Cardiac muscle cell (in vitro differentiated cells and primary cell): ENCODE data around the gene CERS6. TPM values are rescaled to one million over a fixed set of nuclear protein-coding genes. Genes with fewer than 3 reads are reported as not detected.

Experiments
- DNase-seq, 2 donors: peaks; one replicate each; pipeline versions ENCODE4 v3.0.0 to v3.0.0-alpha.2; 2010 to 2017; ENCODE audit warnings: low read depth in 1 of 2, low spot score in 1 of 2
- H3K27ac ChIP-seq: fragments of 200-600 bp; sonication (generic); 2 replicates; pipeline ENCODE4 v1.5.1; 2016
- H3K27me3 ChIP-seq: fragments of 200-600 bp; sonication (generic); 2 replicates; pipeline ENCODE4 v1.6.0; 2016; ENCODE audit warnings: control low read depth
- H3K36me3 ChIP-seq: fragments of 200-600 bp; sonication (generic); 2 replicates; pipeline ENCODE4 v1.5.1; 2016; ENCODE audit warnings: control low read depth
- H3K4me1 ChIP-seq: fragments of 200-600 bp; sonication (generic); 2 replicates; pipeline ENCODE4 v1.8.1; 2017; ENCODE audit warnings: low read depth, mild to moderate bottlenecking, mixed run types
- H3K4me3 ChIP-seq: fragments of 200-600 bp; sonication (generic); 2 replicates; pipeline ENCODE4 v1.5.1; 2016; ENCODE audit warnings: mild to moderate bottlenecking
- H3K9me3 ChIP-seq: fragments of 200-600 bp; sonication (generic); 2 replicates; pipeline ENCODE4 v1.5.1; 2017; ENCODE audit warnings: low read depth, mild to moderate bottlenecking, control low read depth
- polyA plus RNA-seq: library from polyadenylated mRNA; unstranded; fragments of >200 nt; fragmentation: Nextera tagmentation; extraction: Ambion mirVana; gene quantifications from 2 replicates; pipeline ENCODE4 v1.2.1, GENCODE V29; 2016
- total RNA-seq: library from RNA; depleted of rRNA; stranded (reverse); fragments of >200 nt; gene quantifications from 2 replicates; pipeline ENCODE4 v1.2.3, GENCODE V29; 2016
- TF ChIP-seq, protein P1 (sequence below): IDR thresholded peaks from 2 replicates; pipeline ENCODE4 v1.5.1; 2012; ENCODE audit warnings: low read depth, mild to moderate bottlenecking, low read length

Gene CERS6
- total and polyA plus RNA-seq, 2 experiments from 2014 or later, result 17.1 to 26.6 TPM

DNA sequence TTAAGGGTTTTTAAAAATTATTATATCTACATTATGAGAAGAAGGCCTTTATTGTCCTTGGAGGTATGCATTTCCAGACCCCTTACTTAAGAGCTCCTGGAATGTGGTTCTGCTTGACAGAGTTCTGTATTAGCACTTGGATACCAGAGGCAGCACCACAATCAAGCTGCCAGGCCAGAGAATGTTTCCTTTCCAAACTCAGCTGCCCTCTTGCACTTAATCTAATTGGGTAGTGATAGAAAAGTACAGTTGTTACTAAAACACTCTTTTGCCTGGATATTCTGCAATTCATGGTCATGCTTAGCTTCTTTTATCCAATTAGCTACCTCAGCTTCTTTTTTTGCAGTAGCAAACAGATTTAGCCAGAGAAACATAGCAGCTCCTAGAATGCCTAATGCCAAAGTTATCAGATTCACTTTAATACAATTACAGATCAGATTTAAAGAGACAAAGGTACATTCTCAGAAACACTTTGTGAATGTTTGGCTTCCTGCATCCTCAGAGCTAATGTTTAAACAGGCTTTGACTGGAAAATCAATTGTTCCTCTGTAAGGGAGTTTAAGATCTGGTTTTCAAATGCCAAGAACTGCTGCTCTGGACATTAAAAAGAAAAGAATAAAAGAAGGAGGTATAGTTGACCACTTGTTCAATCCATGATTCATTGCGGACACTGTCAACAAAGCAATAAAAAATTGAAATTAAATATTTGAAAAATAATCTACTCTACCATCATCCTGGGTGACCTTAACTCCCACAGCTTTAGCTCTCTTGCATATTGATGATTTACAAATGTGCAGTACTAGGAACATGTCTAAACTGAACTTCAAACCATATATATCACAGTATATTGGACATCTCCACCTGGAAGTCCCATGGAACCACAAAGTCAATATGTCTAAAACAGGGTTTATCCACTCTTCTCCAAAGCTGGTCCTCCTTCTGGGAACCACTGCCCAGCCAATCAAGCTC, 359.2 kb downstream of the CERS6 start:
- Histone ChIP-seq H3K27ac (no peak overlapping the region), H3K9me3 (no peaks in the 10 kb centered on the region), H3K27me3 (no peaks in the 10 kb centered on the region), H3K36me3 (no peaks in the 10 kb centered on the region), H3K4me3 (no peak overlapping the region), H3K4me1 (no peaks in the 10 kb centered on the region)
- DNase-seq, result peak in 1 of 2 donors; percentile 33
- TF ChIP-seq, protein P1, sequence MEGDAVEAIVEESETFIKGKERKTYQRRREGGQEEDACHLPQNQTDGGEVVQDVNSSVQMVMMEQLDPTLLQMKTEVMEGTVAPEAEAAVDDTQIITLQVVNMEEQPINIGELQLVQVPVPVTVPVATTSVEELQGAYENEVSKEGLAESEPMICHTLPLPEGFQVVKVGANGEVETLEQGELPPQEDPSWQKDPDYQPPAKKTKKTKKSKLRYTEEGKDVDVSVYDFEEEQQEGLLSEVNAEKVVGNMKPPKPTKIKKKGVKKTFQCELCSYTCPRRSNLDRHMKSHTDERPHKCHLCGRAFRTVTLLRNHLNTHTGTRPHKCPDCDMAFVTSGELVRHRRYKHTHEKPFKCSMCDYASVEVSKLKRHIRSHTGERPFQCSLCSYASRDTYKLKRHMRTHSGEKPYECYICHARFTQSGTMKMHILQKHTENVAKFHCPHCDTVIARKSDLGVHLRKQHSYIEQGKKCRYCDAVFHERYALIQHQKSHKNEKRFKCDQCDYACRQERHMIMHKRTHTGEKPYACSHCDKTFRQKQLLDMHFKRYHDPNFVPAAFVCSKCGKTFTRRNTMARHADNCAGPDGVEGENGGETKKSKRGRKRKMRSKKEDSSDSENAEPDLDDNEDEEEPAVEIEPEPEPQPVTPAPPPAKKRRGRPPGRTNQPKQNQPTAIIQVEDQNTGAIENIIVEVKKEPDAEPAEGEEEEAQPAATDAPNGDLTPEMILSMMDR, result no peak

DNA sequence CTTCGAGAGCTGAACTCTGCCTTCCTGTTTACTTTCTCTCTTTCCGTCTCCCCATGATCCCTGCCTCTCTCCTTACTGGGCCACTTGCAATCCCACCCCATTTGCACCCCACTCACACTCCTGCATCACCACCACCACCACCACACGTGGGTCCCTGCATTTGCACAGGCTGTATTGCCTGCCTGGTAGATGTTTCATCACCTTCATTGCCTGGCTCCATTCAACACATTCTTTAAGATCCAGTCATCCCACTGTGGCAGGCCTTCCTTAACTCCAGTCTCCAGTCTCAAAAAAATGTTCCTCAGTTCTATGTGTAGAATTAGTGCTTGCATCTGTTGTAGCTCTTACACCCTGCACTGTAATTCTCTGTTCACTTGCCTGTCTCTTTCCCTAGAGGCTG, 360.3 kb downstream of the CERS6 start:
- H3K4me3 ChIP-seq, result no peak overlapping the region
- H3K36me3 ChIP-seq, result no peaks in the 10 kb centered on the region
- no peaks in the 10 kb centered on the region for H3K9me3 ChIP-seq
- no peaks in the 10 kb centered on the region for H3K27me3 ChIP-seq
- TF ChIP-seq, protein P1, result no peak
- no peak overlapping the region for H3K27ac ChIP-seq
- peak in 1 of 2 donors; percentile 90 for DNase-seq
- H3K4me1 ChIP-seq, result no peaks in the 10 kb centered on the region

DNA sequence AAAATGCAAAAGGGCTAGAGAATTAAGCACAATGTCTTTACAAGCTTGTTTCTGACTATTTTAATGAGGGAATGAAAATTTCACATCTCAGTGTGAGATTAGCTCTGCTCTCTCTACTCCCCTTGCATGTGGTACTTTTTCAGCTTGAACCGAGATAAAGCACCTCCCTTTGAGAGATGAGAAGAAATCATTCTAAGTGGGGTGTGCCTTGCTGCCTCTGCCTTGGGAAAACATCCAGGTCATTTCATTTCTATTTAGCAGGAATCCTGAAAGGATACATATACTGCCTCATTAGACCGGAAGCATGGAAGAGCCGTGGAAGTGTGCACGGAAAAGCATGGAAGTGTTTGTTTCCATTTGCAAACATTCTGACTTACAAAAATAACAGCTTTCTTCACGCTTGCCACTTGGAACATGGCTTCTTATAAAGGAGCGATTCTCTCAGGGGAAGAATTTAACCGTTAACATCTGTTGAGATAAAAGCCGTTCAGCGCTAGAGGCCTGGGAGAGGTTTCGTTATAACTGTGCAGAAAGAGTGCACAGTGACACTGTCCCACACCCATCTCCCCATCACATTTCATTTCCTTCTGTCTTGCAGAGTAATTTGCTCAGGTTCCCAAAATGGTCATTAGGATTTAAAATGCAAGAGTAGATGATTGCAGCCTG, 363.1 kb downstream of the CERS6 start:
- Histone ChIP-seq H3K27me3 (no peaks in the 10 kb centered on the region), H3K9me3 (no peaks in the 10 kb centered on the region), H3K4me3 (no peak overlapping the region), H3K36me3 (no peaks in the 10 kb centered on the region), H3K4me1 (no peaks in the 10 kb centered on the region), H3K27ac (no peak overlapping the region)
- TF ChIP-seq, protein P1, result no peak
- peak in 1 of 2 donors; percentile 6 for DNase-seq

DNA sequence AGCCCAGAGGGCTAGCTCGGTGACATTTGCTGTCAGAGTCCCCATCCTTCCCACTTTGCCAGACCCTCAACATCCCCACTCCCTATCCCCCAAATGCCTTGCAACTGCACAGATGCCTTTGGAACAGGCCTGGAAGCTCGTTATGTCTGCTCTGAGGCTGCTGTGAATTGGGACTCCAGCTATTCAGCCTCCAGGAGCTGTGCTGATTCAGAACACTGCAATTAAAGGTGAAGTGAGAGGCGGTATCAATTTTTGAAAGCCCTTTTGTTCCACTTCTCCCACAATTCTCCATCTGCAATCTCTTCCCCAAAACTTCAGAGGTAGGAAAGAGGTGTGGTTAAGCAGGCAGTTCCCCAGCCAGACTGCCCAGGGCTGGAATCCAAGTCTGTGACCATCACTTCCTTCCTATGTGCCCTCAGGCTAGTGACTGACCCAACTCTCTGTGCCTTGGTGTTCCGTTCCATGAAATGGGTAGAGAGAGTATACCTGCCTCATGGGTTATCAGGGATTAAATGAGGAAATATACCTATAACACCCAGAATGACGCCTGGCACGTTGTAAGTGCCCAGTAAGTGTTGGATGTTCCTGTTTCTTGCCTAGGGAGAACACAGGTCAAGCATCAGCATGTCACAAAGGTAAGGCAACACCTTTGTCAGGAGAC, 363.9 kb downstream of the CERS6 start:
- no peak overlapping the region for H3K27ac ChIP-seq
- no peaks in the 10 kb centered on the region for H3K4me1 ChIP-seq
- no peaks in the 10 kb centered on the region for H3K9me3 ChIP-seq
- no peaks in the 10 kb centered on the region for H3K36me3 ChIP-seq
- no peaks in the 10 kb centered on the region for H3K27me3 ChIP-seq
- H3K4me3 ChIP-seq, result no peak overlapping the region
- DNase-seq, result no peak
- TF ChIP-seq, protein P1, result no peak

DNA sequence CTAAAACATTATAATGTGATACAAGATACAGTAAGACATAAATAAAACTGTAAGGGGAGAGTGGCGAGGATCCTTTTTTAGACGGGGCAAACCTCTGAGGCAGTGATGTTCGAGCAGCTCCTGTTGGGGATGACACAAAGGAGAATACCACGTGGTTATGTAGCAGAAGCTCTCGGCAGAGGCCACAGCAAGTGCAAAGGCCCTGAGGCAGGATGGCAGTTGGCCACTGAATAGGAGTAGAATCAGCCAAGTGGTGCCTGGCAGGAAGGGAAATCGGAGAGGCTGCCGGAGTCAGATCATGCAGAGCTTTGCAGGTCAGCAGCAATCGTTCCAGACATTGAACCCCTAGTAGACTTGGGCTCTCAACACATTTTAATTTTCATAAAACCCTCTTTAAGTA, 365.5 kb downstream of the CERS6 start:
- Histone ChIP-seq H3K4me1 (no peaks in the 10 kb centered on the region), H3K36me3 (no peaks in the 10 kb centered on the region), H3K9me3 (no peaks in the 10 kb centered on the region), H3K27ac (no peak overlapping the region), H3K27me3 (no peaks in the 10 kb centered on the region), H3K4me3 (no peak overlapping the region)
- TF ChIP-seq, protein P1, result no peak
- DNase-seq, result no peak
